Smooth muscle cell of trachea (primary cell): ENCODE results near the gene DNAJC1. TPM values are rescaled to one million over a fixed set of nuclear protein-coding genes. Genes with fewer than 3 reads are reported as not detected.

Experiments
- total RNA-seq: library from RNA; depleted of rRNA; stranded (reverse); fragments of >200 nt; gene quantifications from 2 replicates; pipeline ENCODE4 v1.2.1, GENCODE V29; 2014

The DNAJC1 gene
- 37.5 and 39.1 TPM in 2 replicates for total RNA-seq

DNA sequence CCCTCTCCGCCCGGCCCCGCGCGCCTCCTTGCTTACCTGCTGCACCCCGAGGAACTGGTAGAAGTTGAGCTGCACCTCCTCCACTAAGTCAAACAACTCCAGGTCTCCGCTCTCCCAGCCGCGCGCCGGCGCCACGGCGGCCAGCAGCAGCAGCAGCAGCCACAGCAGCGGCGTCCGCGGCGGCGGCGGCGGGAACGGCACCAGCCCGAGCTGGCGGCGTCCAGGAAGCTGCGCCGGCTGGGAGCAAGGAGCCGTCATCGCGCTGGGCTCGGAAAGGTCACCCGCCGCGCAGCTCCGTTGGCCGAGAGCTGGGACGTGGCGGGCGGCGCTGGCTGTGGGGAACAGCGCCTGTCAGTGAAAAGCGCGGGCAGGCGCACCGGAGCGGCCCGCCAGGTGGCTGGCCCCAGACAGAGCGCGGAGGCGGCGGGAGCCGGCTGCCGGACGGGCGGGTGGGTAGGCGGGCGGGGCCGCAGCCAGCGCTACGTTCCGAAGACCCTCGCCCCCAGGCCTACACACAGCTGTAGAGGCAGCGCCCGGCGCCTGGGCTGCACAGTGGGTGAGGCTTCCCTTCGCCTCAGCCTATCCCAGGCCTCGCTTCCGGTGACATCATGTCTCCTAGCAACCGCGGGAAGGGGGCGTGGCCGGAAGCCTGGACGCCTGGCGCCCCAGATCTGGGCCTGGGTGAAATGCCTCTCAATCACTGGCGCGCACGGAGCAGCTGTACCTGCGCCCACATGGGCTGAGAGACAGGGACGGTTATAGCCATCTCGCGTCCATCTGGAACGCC lies at the start of gene DNAJC1:
TSS of gene DNAJC1 (minus strand) at position 554 of the 787 bp plus-strand sequence. CDS start at position 258, 296 bp downstream.

Other genes starting within 250 kb of the DNAJC1 start
- not detected in 2 replicates for gene EBLN1, start 214.3 kb upstream of the DNAJC1 start, total RNA-seq